Fibroblast of lung (primary cell): ENCODE data around the gene CAMK1D.

ENCODE experiments used
- EZH2 ChIP-seq: IDR thresholded peaks from 2 replicates; pipeline ENCODE4 v1.5.1; 2012; ENCODE audit warnings: low read length, control low read depth, mild to moderate bottlenecking; ENCODE audit errors: missing control alignments
- TF ChIP-seq, protein P1 (sequence below), 2 donors: IDR thresholded peaks in 1 of 2; conservative IDR thresholded peaks in 1 of 2; 1 replicate in 1 of 2; 2 replicates in 1 of 2; pipeline ENCODE4 v1.5.1; 2011 to 2012; ENCODE audit warnings: low read length in 2 of 2, control low read depth in 1 of 2, inconsistent platforms in 1 of 2, low read depth in 1 of 2, mild to moderate bottlenecking in 1 of 2

DNA sequence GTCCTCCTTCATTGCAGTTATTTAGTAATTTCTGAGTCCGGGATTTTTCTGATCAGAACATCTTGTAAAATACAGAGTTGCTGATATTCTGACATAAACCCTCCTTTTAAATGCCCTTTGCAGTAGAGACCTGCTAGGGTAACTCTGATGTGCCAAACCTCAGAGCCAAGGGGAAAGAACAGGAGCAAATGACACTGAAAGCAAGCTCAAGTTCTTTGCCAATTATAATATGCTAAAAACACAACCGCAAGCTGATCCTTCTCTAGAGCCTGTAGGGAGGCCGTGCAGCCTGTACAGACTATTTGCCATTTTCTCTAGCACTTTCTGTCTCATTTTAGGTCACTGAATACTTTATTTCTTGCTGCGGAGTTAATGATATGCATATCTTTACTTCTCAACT is 240.4 kb downstream of the CAMK1D start:
- TF ChIP-seq, protein P1, sequence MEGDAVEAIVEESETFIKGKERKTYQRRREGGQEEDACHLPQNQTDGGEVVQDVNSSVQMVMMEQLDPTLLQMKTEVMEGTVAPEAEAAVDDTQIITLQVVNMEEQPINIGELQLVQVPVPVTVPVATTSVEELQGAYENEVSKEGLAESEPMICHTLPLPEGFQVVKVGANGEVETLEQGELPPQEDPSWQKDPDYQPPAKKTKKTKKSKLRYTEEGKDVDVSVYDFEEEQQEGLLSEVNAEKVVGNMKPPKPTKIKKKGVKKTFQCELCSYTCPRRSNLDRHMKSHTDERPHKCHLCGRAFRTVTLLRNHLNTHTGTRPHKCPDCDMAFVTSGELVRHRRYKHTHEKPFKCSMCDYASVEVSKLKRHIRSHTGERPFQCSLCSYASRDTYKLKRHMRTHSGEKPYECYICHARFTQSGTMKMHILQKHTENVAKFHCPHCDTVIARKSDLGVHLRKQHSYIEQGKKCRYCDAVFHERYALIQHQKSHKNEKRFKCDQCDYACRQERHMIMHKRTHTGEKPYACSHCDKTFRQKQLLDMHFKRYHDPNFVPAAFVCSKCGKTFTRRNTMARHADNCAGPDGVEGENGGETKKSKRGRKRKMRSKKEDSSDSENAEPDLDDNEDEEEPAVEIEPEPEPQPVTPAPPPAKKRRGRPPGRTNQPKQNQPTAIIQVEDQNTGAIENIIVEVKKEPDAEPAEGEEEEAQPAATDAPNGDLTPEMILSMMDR (conservative IDR thresholded peaks at IDR 0.05 in 1 of 2, IDR thresholded peaks at IDR 0.05 in 1 of 2; ENCODE audit: low read depth in 1 of 2, low read length in 2 of 2) = no peak
- no peak for TF ChIP-seq EZH2
